Activated CD4-positive, alpha-beta memory T cell treated with anti-CD3 and anti-CD28 coated beads, Interleukin-2, amount 10 ng/mL, durations not matched to agents 7 days and 5 days (primary cell): ENCODE results near the gene ATOX1. TPM values are rescaled to one million over a fixed set of nuclear protein-coding genes. Genes with fewer than 3 reads are reported as not detected.
"Not testable (repeated sequence)": the region's sequence is repeated elsewhere in the genome, so short reads cannot be mapped to it uniquely, and the experiment has no call there.

Experiments
- CTCF ChIA-PET: fragments of 350-600 bp; sonication (Branson Sonifier 250); formaldehyde crosslinking; loops from one replicate; lab custom pipeline; 2021; ENCODE audit warnings: antibody characterized with exemption, inconsistent platforms; lab: Charles Lee
- POLR2A ChIA-PET: fragments of 350-600 bp; sonication (Branson Sonifier 250); formaldehyde crosslinking; loops from one replicate; lab custom pipeline; 2021; ENCODE audit warnings: antibody characterized with exemption; lab: Charles Lee
- DNase-seq: peaks from one replicate; pipeline ENCODE4 v3.0.0-alpha.2; 2020
- H3K27ac Mint-ChIP-seq: one replicate; pipeline ENCODE4 v1.8.0; 2021; ENCODE audit warnings: mild to moderate bottlenecking, mixed read lengths
- H3K27me3 Mint-ChIP-seq: one replicate; pipeline ENCODE4 v1.8.0; 2021; ENCODE audit warnings: mixed read lengths
- H3K36me3 Mint-ChIP-seq: one replicate; pipeline ENCODE4 v1.8.0; 2021; ENCODE audit warnings: low read depth, mixed read lengths
- H3K4me1 Mint-ChIP-seq: one replicate; pipeline ENCODE4 v1.8.0; 2021; ENCODE audit warnings: mixed read lengths
- H3K4me3 Mint-ChIP-seq: one replicate; pipeline ENCODE4 v1.8.0; 2021; ENCODE audit warnings: mild to moderate bottlenecking, mixed read lengths
- H3K9me3 Mint-ChIP-seq: one replicate; pipeline ENCODE4 v1.8.0; 2021; ENCODE audit warnings: mixed read lengths
- total RNA-seq, 2 experiments: library from RNA; stranded (reverse); gene quantifications; one replicate each; pipeline ENCODE4 v1.2.3, GENCODE V29; 2021

The ATOX1 gene
- total RNA-seq, result 10 to 100 TPM; 62.6 to 64.3 TPM

DNA sequence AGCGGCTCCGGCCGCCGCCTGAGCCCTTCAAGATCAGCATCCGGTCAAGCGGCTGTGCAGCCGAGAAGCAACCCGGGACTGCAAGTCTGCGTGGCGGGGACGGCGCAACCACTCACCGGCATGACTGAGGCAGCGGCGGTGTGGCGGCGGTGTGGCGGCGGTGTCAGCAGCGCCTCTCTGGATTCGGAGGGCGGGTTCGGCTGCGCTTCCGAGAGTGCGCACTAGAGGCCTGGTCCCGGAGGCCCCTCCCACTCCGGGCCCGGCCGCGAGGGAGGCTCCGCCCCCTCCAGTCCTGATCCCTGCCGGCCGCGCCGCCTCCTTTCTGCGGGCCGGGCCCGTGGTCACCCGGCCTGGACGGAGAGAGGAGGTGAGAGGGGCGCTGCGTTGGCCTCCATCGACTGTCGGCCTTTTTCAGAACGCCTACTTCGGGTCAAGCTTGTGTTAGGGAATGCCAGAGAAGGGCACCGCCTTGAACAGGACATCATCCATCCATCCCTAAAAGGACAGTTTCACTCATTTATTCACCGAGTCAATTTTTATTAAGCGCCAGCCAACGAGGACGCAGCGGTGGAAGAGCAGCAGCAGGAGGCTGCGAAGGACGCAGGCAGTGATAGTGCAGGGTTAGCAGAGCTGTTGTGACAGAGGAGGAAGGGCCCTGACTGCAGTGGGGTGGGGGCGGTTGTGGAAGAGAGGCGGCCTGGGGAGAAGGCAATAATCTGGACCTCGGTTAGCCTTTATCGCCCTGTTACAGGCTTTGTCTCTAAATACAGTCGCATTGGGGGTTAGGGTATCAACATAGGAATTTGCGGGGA, at the start of gene ATOX1:
ATOX1 (minus strand) TSS at position 202 of the 812 bp plus-strand sequence; CDS start at position 122, 80 bp downstream.
- POLR2A ChIA-PET, result interaction anchor here (1.2 to 9.3 kb wide), 5 partner anchors 10 to 19 kb away, joined by 3 to 184 read pairs (median 13); partner anchors contain the start of gene G3BP1
- H3K9me3 Mint-ChIP-seq, result no peaks in the 10 kb centered on the region
- DNase-seq, result peak; percentile 93
- H3K4me3 Mint-ChIP-seq, result peak within 1 kb of the TSS; percentile 78
- H3K4me1 Mint-ChIP-seq, result peaks cover 35% of the 10 kb centered on the region
- H3K27ac Mint-ChIP-seq, result peak within 1 kb of the TSS; percentile 80
- no peaks in the 10 kb centered on the region for H3K27me3 Mint-ChIP-seq
- H3K36me3 Mint-ChIP-seq, result peaks cover 15% of the 10 kb centered on the region
- CTCF ChIA-PET, result interaction anchor here (1.0 to 6.0 kb wide), 3 partner anchors 13 to 100 kb away, joined by 3 to 38 read pairs (median 10); partner anchors contain the start of gene G3BP1

GRCh38 chr5:151805414-151806223, 47.2 kb upstream of the ATOX1 start:
- peaks cover 20% of the 10 kb centered on the region for H3K4me1 Mint-ChIP-seq
- H3K4me3 Mint-ChIP-seq, result no peak overlapping the region
- H3K9me3 Mint-ChIP-seq, result peaks cover 3% of the 10 kb centered on the region
- no peaks in the 10 kb centered on the region for H3K27me3 Mint-ChIP-seq
- CTCF ChIA-PET, result interaction anchor here (0.8 to 1.3 kb wide), 2 partner anchors 19 to 21 kb away, joined by 3 to 4 read pairs; no protein-coding TSS in a partner anchor
- no peak for DNase-seq
- H3K36me3 Mint-ChIP-seq, result peaks cover 80% of the 10 kb centered on the region
- POLR2A ChIA-PET, result no interaction called here
- no peak overlapping the region for H3K27ac Mint-ChIP-seq

- Mint-ChIP-seq H3K36me3 (peaks cover 80% of the 10 kb centered on the region), H3K9me3 (no peaks in the 10 kb centered on the region), H3K4me3 (no peak overlapping the region), H3K4me1 (peaks cover 23% of the 10 kb centered on the region), H3K27me3 (no peaks in the 10 kb centered on the region), H3K27ac (no peak overlapping the region)
- ChIA-PET CTCF (interaction anchor here (0.8 to 1.2 kb wide), 2 partner anchors 25 to 29 kb away, joined by 3 to 5 read pairs; no protein-coding TSS in a partner anchor), POLR2A (interaction anchor here (4.4 kb wide), 1 partner anchor 29 kb away, joined by 24 read pairs; the partner anchor contains the start of gene G3BP1)
- DNase-seq, result no peak
Observed at GRCh38 chr5:151800532-151800931, 42.1 kb upstream of the ATOX1 start.

DNA sequence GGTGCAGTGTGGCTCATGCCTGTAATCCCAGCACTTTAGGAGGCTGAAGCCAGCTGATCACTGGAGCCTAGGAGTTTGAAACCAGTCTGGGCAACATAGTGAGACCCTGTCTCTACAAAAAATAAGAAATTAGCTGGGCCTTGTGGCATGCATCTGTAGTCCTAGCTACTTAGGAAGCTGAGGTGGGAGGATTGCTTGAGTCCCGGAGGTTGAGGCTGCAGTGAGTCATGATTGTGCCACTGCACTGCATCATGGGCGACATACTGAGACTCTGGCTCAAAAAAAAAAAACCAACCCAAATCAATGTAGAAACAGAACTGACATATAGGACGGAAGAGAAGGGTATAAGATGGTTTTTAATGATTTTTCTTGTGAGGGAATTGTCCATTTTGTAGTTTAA, 41.0 kb upstream of the ATOX1 start:
- H3K27me3 Mint-ChIP-seq, result no peaks in the 10 kb centered on the region
- H3K9me3 Mint-ChIP-seq, result no peaks in the 10 kb centered on the region
- peak; percentile 21 for DNase-seq
- CTCF ChIA-PET, result interaction anchor here (1.0 to 3.0 kb wide), 3 partner anchors 26 to 141 kb away, joined by 4 to 12 read pairs (median 4); partner anchors contain the start of gene G3BP1
- peak overlapping the region; percentile 57 for H3K27ac Mint-ChIP-seq
- no peak overlapping the region for H3K4me3 Mint-ChIP-seq
- peaks cover 77% of the 10 kb centered on the region for H3K36me3 Mint-ChIP-seq
- H3K4me1 Mint-ChIP-seq, result peaks cover 28% of the 10 kb centered on the region
- POLR2A ChIA-PET, result interaction anchor here (0.7 to 4.4 kb wide), 6 partner anchors 10 to 28 kb away, joined by 3 to 24 read pairs (median 4); partner anchors contain the start of gene G3BP1

DNA sequence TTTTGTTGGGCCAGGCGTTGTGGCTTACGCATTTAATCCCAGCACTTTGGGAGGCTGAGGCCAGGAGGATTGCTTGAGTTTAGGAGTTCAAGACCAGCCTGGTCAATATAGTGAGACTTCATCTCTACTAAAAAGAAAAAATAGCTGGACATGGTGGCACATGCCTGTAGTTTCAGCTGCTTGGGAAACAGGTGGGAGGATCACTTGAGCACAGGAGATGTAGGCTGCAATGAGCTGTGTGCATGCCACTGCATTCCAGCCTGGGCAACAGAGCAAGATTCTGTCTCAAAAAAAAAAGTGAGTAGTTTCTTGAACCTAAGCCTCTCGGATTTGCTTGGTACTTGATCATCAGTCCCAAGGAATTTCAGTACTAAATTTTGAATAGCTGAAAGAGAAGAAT, 40.2 kb upstream of the ATOX1 start:
- peaks cover 77% of the 10 kb centered on the region for H3K36me3 Mint-ChIP-seq
- H3K27ac Mint-ChIP-seq, result no peak overlapping the region
- H3K4me1 Mint-ChIP-seq, result peaks cover 30% of the 10 kb centered on the region
- no peaks in the 10 kb centered on the region for H3K9me3 Mint-ChIP-seq
- ChIA-PET CTCF (interaction anchor here (1.6 to 3.0 kb wide), 2 partner anchors 27 kb away, joined by 4 to 12 read pairs; partner anchors contain the start of gene G3BP1), POLR2A (interaction anchor here (1.2 to 4.4 kb wide), 5 partner anchors 10 to 27 kb away, joined by 3 to 24 read pairs (median 5); partner anchors contain the start of gene G3BP1)
- no peaks in the 10 kb centered on the region for H3K27me3 Mint-ChIP-seq
- H3K4me3 Mint-ChIP-seq, result no peak overlapping the region
- no peak for DNase-seq

GRCh38 chr5:151795426-151795825, 37.0 kb upstream of the ATOX1 start:
- Mint-ChIP-seq H3K4me3 (no peak overlapping the region), H3K27ac (no peak overlapping the region)

DNA sequence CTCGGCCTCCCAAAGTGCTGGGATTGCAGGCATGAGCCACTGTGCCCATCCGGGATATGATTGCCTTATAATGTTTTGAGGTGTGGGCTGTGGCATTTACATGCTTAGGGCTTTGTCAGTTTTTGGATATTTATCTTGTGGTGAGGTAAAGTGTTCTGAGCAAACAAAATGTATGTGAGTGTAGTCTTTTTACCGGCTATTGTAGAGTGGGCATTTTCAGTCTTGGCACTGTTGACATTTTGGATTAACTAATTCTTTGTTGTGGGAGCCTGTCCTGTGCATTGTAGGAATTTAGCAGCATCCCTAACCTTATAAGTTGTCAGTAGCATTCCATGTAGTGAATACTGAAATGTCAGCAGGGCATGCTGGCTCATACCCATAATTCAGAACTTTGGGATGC, 34.9 kb upstream of the ATOX1 start:
- DNase-seq, result no peak
- H3K4me3 Mint-ChIP-seq, result no peak overlapping the region
- ChIA-PET CTCF (no interaction called here), POLR2A (no interaction called here)
- no peaks in the 10 kb centered on the region for H3K27me3 Mint-ChIP-seq
- H3K36me3 Mint-ChIP-seq, result peaks cover 81% of the 10 kb centered on the region
- no peak overlapping the region for H3K27ac Mint-ChIP-seq
- peaks cover 20% of the 10 kb centered on the region for H3K4me1 Mint-ChIP-seq
- no peaks in the 10 kb centered on the region for H3K9me3 Mint-ChIP-seq

More at GRCh38 chr5:151795426-151795825, 37.0 kb upstream of the ATOX1 start:
- ChIA-PET CTCF (no interaction called here), POLR2A (interaction anchor here (1.6 kb wide), 1 partner anchor 11 kb away, joined by 3 read pairs; no protein-coding TSS in a partner anchor)
- H3K27me3 Mint-ChIP-seq, result no peaks in the 10 kb centered on the region
- H3K36me3 Mint-ChIP-seq, result peaks cover 82% of the 10 kb centered on the region
- H3K9me3 Mint-ChIP-seq, result no peaks in the 10 kb centered on the region
- H3K4me1 Mint-ChIP-seq, result peaks cover 33% of the 10 kb centered on the region
- DNase-seq, result no peak

DNA sequence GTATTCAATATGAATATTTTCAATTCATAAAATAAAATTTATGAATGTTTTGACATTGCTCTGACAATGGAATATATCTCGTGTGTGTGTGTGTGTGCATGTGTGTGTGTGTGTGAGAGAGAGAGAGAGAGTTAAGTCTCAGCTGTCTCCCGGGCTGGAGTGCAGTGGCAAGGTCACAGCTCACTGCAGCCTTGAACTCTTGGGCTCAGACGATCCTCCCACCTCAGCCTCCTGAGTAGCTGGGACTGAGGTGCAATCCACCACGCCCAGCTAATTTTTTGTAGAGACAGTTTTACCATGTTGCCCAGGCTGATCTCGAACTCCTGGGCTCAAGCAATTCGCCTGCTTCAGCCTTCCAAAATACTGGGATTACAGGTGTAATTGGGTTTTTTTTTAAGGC, 29.4 kb upstream of the ATOX1 start:
- ChIA-PET POLR2A (interaction anchor here (1.9 to 2.6 kb wide), 2 partner anchors 11 to 17 kb away, joined by 7 read pairs; partner anchors contain the start of gene G3BP1), CTCF (interaction anchor here (0.9 kb wide), 1 partner anchor 37 kb away, joined by 3 read pairs; no protein-coding TSS in a partner anchor)
- no peaks in the 10 kb centered on the region for H3K27me3 Mint-ChIP-seq
- H3K9me3 Mint-ChIP-seq, result no peaks in the 10 kb centered on the region
- no peak overlapping the region for H3K27ac Mint-ChIP-seq
- H3K36me3 Mint-ChIP-seq, result peaks cover 56% of the 10 kb centered on the region
- no peak overlapping the region for H3K4me3 Mint-ChIP-seq
- no peak for DNase-seq
- peaks cover 27% of the 10 kb centered on the region for H3K4me1 Mint-ChIP-seq

GRCh38 chr5:151786468-151786867, 28.0 kb upstream of the ATOX1 start:
- ChIA-PET CTCF (interaction anchor here (0.6 kb wide), 1 partner anchor 31 kb away, joined by 3 read pairs; no protein-coding TSS in a partner anchor), POLR2A (interaction anchor here (7.1 kb wide), 1 partner anchor 14 kb away, joined by 54 read pairs; the partner anchor contains the start of gene G3BP1)
- H3K36me3 Mint-ChIP-seq, result peaks cover 45% of the 10 kb centered on the region
- H3K4me3 Mint-ChIP-seq, result no peak overlapping the region
- peak overlapping the region; percentile 25 for H3K27ac Mint-ChIP-seq
- H3K9me3 Mint-ChIP-seq, result no peaks in the 10 kb centered on the region
- no peaks in the 10 kb centered on the region for H3K27me3 Mint-ChIP-seq
- DNase-seq, result no peak
- peaks cover 35% of the 10 kb centered on the region for H3K4me1 Mint-ChIP-seq

DNA sequence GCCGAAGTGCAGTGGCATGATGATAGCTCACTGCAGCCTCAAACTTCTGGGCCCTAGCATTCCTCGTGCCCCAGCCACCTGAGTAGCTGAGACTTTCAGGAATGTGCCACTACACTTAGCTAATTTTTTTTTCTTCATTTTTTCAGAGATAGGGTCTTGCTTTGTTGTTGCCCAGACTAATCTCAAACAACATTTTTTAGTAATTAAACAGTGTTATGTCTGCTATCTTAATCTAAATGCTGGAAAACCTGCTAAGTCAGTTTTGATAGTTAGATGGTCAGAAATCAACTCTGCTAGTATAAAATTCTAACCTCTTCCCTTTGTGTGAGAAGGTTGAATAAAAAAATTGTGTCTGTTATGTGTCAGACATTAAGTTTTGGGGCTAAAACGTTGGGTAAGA, 25.7 kb upstream of the ATOX1 start:
- no peaks in the 10 kb centered on the region for H3K27me3 Mint-ChIP-seq
- no peak for DNase-seq
- peaks cover 54% of the 10 kb centered on the region for H3K4me1 Mint-ChIP-seq
- H3K9me3 Mint-ChIP-seq, result no peaks in the 10 kb centered on the region
- CTCF ChIA-PET, result interaction anchor here (1.8 to 2.4 kb wide), 2 partner anchors 11 to 13 kb away, joined by 6 to 8 read pairs; partner anchors contain the start of gene G3BP1
- H3K4me3 Mint-ChIP-seq, result no peak overlapping the region
- H3K27ac Mint-ChIP-seq, result no peak overlapping the region
- H3K36me3 Mint-ChIP-seq, result peaks cover 38% of the 10 kb centered on the region
- POLR2A ChIA-PET, result interaction anchor here (0.7 to 7.1 kb wide), 3 partner anchors 11 to 15 kb away, joined by 3 to 54 read pairs (median 5); partner anchors contain the start of gene G3BP1

- H3K27ac Mint-ChIP-seq, H3K9me3 Mint-ChIP-seq, H3K4me3 Mint-ChIP-seq, H3K27me3 Mint-ChIP-seq, DNase-seq: not testable (repeated sequence)
- ChIA-PET CTCF (interaction anchor here (1.8 to 2.4 kb wide), 2 partner anchors 10 to 13 kb away, joined by 6 to 8 read pairs; partner anchors contain the start of gene G3BP1), POLR2A (interaction anchor here (7.1 kb wide), 1 partner anchor 11 kb away, joined by 54 read pairs; the partner anchor contains the start of gene G3BP1)
- Mint-ChIP-seq H3K4me1 (peaks cover 58% of the 10 kb centered on the region), H3K36me3 (peaks cover 39% of the 10 kb centered on the region)
Observed at GRCh38 chr5:151783664-151784063, 25.2 kb upstream of the ATOX1 start.
